ENCODE results near the gene PTCSC3. TPM values are rescaled to one million over a fixed set of nuclear protein-coding genes. Genes with fewer than 3 reads are reported as not detected.

The PTCSC3 gene
- total RNA-seq = not detected

DNA sequence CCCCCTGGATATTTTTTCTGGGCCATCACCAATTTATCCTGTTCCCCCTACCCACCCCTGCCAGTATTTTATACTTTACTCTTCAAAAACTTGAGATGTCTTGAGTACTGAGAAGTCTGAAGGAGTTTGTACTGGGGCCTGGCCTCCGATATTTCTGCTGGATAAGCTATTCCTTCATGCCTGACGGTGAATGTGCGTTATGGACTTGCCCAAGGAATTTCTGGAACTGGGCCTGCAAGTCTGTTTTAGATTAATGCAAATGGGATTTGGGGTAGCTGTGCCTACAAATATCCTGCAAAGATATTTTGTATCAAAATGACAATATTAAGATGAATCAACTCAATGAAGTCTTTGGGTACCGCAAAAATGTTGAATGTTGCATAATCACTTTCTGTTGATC lies at the start of gene PTCSC3:
Gene PTCSC3 (minus strand): TSS at position 199 of the 400 bp plus-strand sequence.
- Mint-ChIP-seq H3K27ac (no peak within 1 kb of the TSS), H3K36me3 (no peaks in the 10 kb centered on the region), H3K27me3 (peaks cover 14% of the 10 kb centered on the region)

DNA sequence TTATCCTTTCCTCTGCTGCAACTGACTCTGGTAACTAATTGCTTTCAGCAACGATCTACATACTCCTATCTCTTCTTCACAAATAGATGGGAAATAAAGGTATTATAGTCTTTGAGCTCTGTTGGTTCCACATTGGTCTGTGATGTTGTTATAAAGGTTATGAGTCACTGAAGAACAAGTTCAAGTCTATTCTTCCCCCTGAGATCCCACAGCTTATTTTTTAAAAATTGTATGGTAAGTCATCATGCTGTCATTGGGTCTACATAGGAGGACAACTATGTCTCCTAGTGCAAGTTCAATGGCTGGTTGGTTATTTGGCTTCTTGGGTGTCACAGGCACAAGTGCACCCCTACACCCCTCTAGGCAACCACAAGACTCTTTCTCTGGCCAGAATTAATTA lies 49.6 kb upstream of the PTCSC3 start:
- H3K4me1 Mint-ChIP-seq = no peaks in the 10 kb centered on the region
- H3K9me3 Mint-ChIP-seq = no peaks in the 10 kb centered on the region
- DNase-seq = no peak
- no peak overlapping the region for H3K27ac Mint-ChIP-seq
- H3K36me3 Mint-ChIP-seq = no peaks in the 10 kb centered on the region
- H3K4me3 Mint-ChIP-seq = no peak overlapping the region
- peaks cover 26% of the 10 kb centered on the region for H3K27me3 Mint-ChIP-seq

More for the DNA sequence above, at the start of gene PTCSC3:
- Mint-ChIP-seq H3K9me3 (no peaks in the 10 kb centered on the region), H3K4me3 (no peak within 1 kb of the TSS), H3K4me1 (no peaks in the 10 kb centered on the region)
- DNase-seq = no peak

DNA sequence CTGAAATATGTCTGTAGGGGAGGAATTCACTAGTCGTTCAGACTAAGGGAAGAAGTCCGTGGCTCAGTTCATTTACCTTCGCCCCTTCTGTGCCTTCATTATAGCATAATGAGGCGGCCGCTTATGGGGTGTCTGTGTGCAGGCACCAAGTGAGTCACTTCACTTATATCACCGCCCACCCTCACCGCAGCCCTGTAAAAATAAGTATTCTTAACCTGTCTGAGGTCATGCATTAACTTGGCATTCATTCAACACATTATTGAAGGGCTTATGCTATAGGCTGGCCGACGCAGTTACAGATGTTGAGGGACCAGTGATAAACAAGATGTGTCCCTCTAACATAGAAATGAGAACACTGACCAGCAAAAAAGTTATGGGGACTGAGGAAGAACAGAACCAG lies 47.7 kb upstream of the PTCSC3 start:
- Mint-ChIP-seq H3K27me3 (peaks cover 26% of the 10 kb centered on the region), H3K36me3 (no peaks in the 10 kb centered on the region), H3K27ac (no peak overlapping the region), H3K4me1 (no peaks in the 10 kb centered on the region), H3K9me3 (no peaks in the 10 kb centered on the region), H3K4me3 (no peak overlapping the region)
- no peak for DNase-seq

GRCh38 chr14:36223558-36223957 lies 47.0 kb upstream of the PTCSC3 start:
- no peaks in the 10 kb centered on the region for H3K9me3 Mint-ChIP-seq
- H3K27ac Mint-ChIP-seq = no peak overlapping the region
- no peak overlapping the region for H3K4me3 Mint-ChIP-seq
- no peak for DNase-seq
- H3K27me3 Mint-ChIP-seq = peaks cover 27% of the 10 kb centered on the region
- H3K4me1 Mint-ChIP-seq = no peaks in the 10 kb centered on the region
- no peaks in the 10 kb centered on the region for H3K36me3 Mint-ChIP-seq

DNA sequence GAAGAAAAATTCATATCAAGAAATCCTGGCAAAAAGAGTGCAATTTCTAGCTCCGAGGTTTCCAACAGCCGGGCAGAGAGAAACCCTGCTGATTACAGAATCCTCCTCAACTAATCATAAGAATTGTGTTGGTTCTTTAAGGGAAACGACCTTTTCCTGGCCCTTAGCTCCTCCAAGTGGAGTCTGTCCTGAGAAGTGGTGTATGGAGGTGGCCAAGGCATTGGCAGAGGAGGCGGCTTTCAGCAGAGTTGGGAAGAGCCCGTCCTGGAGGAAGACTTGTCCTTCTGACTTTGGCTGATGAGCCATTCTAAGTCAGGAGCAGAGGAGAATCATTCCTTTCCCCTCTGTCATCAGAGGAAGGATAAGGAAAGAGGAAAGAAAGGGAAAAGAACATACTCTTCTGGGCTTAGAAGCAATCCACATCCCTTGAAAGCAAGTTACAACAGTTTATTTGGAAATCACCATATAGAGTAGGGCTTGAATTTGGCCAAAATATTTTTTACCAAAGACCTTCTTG lies 46.5 kb upstream of the PTCSC3 start:
- H3K9me3 Mint-ChIP-seq = no peaks in the 10 kb centered on the region
- H3K4me3 Mint-ChIP-seq = no peak overlapping the region
- peaks cover 27% of the 10 kb centered on the region for H3K27me3 Mint-ChIP-seq
- H3K36me3 Mint-ChIP-seq = no peaks in the 10 kb centered on the region
- no peaks in the 10 kb centered on the region for H3K4me1 Mint-ChIP-seq
- DNase-seq = no peak
- no peak overlapping the region for H3K27ac Mint-ChIP-seq

- Mint-ChIP-seq H3K36me3 (no peaks in the 10 kb centered on the region), H3K9me3 (no peaks in the 10 kb centered on the region), H3K27ac (no peak overlapping the region), H3K4me3 (no peak overlapping the region), H3K4me1 (peaks cover 3% of the 10 kb centered on the region), H3K27me3 (peaks cover 31% of the 10 kb centered on the region)
- DNase-seq = no peak
Observed at GRCh38 chr14:36222337-36222736, 45.8 kb upstream of the PTCSC3 start.

GRCh38 chr14:36221112-36221511 lies 44.6 kb upstream of the PTCSC3 start:
- no peak overlapping the region for H3K27ac Mint-ChIP-seq
- DNase-seq = no peak
- peaks cover 41% of the 10 kb centered on the region for H3K27me3 Mint-ChIP-seq
- H3K36me3 Mint-ChIP-seq = no peaks in the 10 kb centered on the region
- H3K4me1 Mint-ChIP-seq = peaks cover 4% of the 10 kb centered on the region
- H3K9me3 Mint-ChIP-seq = no peaks in the 10 kb centered on the region
- no peak overlapping the region for H3K4me3 Mint-ChIP-seq

- Mint-ChIP-seq H3K36me3 (no peaks in the 10 kb centered on the region), H3K27ac (no peak overlapping the region), H3K4me1 (peaks cover 4% of the 10 kb centered on the region), H3K9me3 (no peaks in the 10 kb centered on the region), H3K4me3 (no peak overlapping the region), H3K27me3 (peaks cover 40% of the 10 kb centered on the region)
- no peak for DNase-seq
Observed at GRCh38 chr14:36217732-36218131, 41.2 kb upstream of the PTCSC3 start.

- Mint-ChIP-seq H3K4me1 (peaks cover 7% of the 10 kb centered on the region), H3K9me3 (no peaks in the 10 kb centered on the region), H3K27me3 (peaks cover 42% of the 10 kb centered on the region), H3K27ac (no peak overlapping the region), H3K4me3 (no peak overlapping the region), H3K36me3 (no peaks in the 10 kb centered on the region)
- DNase-seq = no peak
Observed at GRCh38 chr14:36217027-36217426, 40.5 kb upstream of the PTCSC3 start.

- DNase-seq = no peak
- peaks cover 7% of the 10 kb centered on the region for H3K4me1 Mint-ChIP-seq
- H3K36me3 Mint-ChIP-seq = no peaks in the 10 kb centered on the region
- H3K9me3 Mint-ChIP-seq = no peaks in the 10 kb centered on the region
- no peak overlapping the region for H3K27ac Mint-ChIP-seq
- H3K27me3 Mint-ChIP-seq = peaks cover 46% of the 10 kb centered on the region
- no peak overlapping the region for H3K4me3 Mint-ChIP-seq
Observed at GRCh38 chr14:36215217-36215598, 38.7 kb upstream of the PTCSC3 start.

DNA sequence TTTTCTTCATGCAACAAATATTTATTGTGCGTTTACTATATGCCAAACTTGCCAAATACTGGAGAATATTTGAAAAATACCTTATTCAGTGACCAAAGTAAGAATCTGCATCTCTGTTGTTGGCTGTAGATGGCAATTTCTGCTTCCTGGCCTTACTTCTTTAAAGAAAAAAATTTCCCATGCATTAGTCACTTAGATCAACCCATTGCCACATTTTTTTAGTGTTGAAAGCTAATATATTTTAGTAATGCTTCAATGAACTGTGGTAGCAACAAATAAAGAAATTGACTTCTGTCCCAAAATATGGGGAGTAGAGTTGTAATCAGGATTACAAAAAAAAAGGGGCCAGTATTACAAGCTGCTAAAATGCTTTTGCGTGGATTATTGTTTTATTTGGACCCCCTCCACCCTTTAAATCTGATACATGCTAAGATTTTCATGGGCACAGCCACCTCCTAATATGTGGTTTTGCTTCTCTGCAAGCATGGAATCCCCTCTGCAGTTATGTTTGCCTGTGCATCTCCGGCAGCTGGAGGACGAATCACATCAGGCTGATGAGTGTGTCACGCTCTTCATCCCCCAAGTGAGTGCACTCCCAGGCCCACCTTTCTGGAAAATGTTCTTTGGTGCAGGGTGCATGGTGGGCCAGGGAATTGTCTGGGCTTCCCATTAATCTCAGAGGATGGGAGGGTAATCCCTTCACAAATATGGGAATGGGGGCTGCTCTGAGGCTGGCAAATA lies 38.1 kb upstream of the PTCSC3 start:
- peaks cover 7% of the 10 kb centered on the region for H3K4me1 Mint-ChIP-seq
- peaks cover 46% of the 10 kb centered on the region for H3K27me3 Mint-ChIP-seq
- H3K36me3 Mint-ChIP-seq = no peaks in the 10 kb centered on the region
- no peak overlapping the region for H3K27ac Mint-ChIP-seq
- no peaks in the 10 kb centered on the region for H3K9me3 Mint-ChIP-seq
- DNase-seq = no peak
- H3K4me3 Mint-ChIP-seq = no peak overlapping the region

DNA sequence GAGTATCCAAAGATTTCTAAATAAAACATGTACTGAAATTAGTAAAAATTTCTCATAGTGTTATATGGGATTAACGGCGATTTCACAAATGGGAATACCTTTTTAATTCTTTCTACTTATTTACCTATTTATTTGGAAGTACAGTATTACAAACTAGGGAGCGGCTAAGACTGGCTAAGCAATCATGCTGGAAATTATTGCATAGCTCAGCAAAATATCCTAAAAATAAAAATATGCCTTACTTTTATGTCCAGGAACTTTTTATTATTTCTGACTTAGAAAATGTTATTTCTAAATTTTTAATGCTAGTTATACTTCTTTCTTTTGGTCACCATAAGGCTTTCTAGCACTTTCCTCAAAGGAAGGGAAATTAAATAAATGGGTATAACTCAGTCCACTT lies 36.5 kb upstream of the PTCSC3 start:
- Mint-ChIP-seq H3K4me1 (peaks cover 7% of the 10 kb centered on the region), H3K9me3 (no peaks in the 10 kb centered on the region), H3K4me3 (no peak overlapping the region), H3K27me3 (peaks cover 39% of the 10 kb centered on the region), H3K36me3 (no peaks in the 10 kb centered on the region), H3K27ac (no peak overlapping the region)
- no peak for DNase-seq

- H3K9me3 Mint-ChIP-seq = no peaks in the 10 kb centered on the region
- no peak overlapping the region for H3K4me3 Mint-ChIP-seq
- no peaks in the 10 kb centered on the region for H3K36me3 Mint-ChIP-seq
- no peak for DNase-seq
- peaks cover 6% of the 10 kb centered on the region for H3K4me1 Mint-ChIP-seq
- peaks cover 37% of the 10 kb centered on the region for H3K27me3 Mint-ChIP-seq
- H3K27ac Mint-ChIP-seq = peak overlapping the region; percentile 16
Observed at GRCh38 chr14:36212577-36212976, 36.1 kb upstream of the PTCSC3 start.

GRCh38 chr14:36208690-36209278 lies 32.3 kb upstream of the PTCSC3 start:
- Mint-ChIP-seq H3K27me3 (peaks cover 24% of the 10 kb centered on the region), H3K27ac (no peak overlapping the region), H3K36me3 (no peaks in the 10 kb centered on the region), H3K4me3 (no peak overlapping the region), H3K4me1 (peaks cover 3% of the 10 kb centered on the region), H3K9me3 (peaks cover 6% of the 10 kb centered on the region)
- DNase-seq = no peak

DNA sequence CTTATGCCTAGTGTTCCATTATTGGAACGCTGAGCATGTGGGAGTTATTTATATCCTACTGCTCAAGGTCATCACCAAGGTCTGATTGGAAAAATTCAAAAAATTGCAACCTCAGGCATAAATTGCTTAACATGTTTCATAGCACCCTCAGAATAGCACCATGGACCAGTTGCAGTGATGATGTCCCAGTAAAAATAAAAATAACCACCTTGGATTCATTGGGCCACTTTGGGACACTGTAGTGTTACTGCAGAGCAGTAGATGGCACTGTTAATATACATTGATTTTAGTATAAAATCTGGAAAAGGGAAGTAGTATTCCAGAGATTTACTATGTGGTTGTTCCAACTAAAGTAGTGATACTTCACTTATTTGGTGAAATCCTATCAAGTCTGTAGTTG lies 31.0 kb upstream of the PTCSC3 start:
- peaks cover 30% of the 10 kb centered on the region for H3K27me3 Mint-ChIP-seq
- DNase-seq = no peak
- H3K9me3 Mint-ChIP-seq = peaks cover 10% of the 10 kb centered on the region
- no peak overlapping the region for H3K27ac Mint-ChIP-seq
- H3K36me3 Mint-ChIP-seq = no peaks in the 10 kb centered on the region
- H3K4me1 Mint-ChIP-seq = peaks cover 3% of the 10 kb centered on the region
- no peak overlapping the region for H3K4me3 Mint-ChIP-seq
